GDM1 (cell line): ENCODE data around the gene RDH13.
"Not testable (repeated sequence)": the region's sequence is repeated elsewhere in the genome, so short reads cannot be mapped to it uniquely, and the experiment has no call there.

ENCODE experiments used
- DNase-seq: peaks from one replicate; lab custom pipeline; 2025; lab: John Stamatoyannopoulos, UW

The RDH13 gene

GRCh38 chr19:55044771-55045716 is 17.9 kb downstream of the RDH13 start:
- no peak for DNase-seq

- DNase-seq: no peak
Measured at GRCh38 chr19:55044286-55044685, 18.7 kb downstream of the RDH13 start.

GRCh38 chr19:55042688-55043087 is 20.3 kb downstream of the RDH13 start:
- DNase-seq: no peak

GRCh38 chr19:55042344-55042678 is 20.6 kb downstream of the RDH13 start:
- no peak for DNase-seq

GRCh38 chr19:55041627-55042343 is 21.2 kb downstream of the RDH13 start:
- DNase-seq: peak; percentile 75

- no peak for DNase-seq
Measured at GRCh38 chr19:55041244-55041626, 21.7 kb downstream of the RDH13 start.

- not testable (repeated sequence) for DNase-seq
Measured at GRCh38 chr19:55040654-55041053, 22.3 kb downstream of the RDH13 start.

GRCh38 chr19:55037603-55038002 is 25.3 kb downstream of the RDH13 start:
- DNase-seq: not testable (repeated sequence)

GRCh38 chr19:55036058-55036457 is 26.9 kb downstream of the RDH13 start:
- DNase-seq: no peak

- DNase-seq: no peak
Measured at GRCh38 chr19:55034751-55035150, 28.2 kb downstream of the RDH13 start.

GRCh38 chr19:55032976-55033643 is 29.8 kb downstream of the RDH13 start:
- not testable (repeated sequence) for DNase-seq

GRCh38 chr19:55032170-55032800 is 30.7 kb downstream of the RDH13 start:
- DNase-seq: no peak

GRCh38 chr19:55031178-55031577 is 31.8 kb downstream of the RDH13 start:
- DNase-seq: no peak

- DNase-seq: no peak
Measured at GRCh38 chr19:55028757-55029156, 34.2 kb downstream of the RDH13 start.

- DNase-seq: no peak
Measured at GRCh38 chr19:55027472-55028337, 35.2 kb downstream of the RDH13 start.

- DNase-seq: not testable (repeated sequence)
Measured at GRCh38 chr19:55027140-55027471, 35.8 kb downstream of the RDH13 start.

GRCh38 chr19:55024111-55024510 is 38.8 kb downstream of the RDH13 start:
- DNase-seq: no peak

GRCh38 chr19:55020351-55020750 is 42.6 kb downstream of the RDH13 start:
- not testable (repeated sequence) for DNase-seq

- no peak for DNase-seq
Measured at GRCh38 chr19:55018633-55019032, 44.3 kb downstream of the RDH13 start.

- DNase-seq: no peak
Measured at GRCh38 chr19:55018216-55018615, 44.7 kb downstream of the RDH13 start.

- no peak for DNase-seq
Measured at GRCh38 chr19:55016017-55016416, 46.9 kb downstream of the RDH13 start.
